ENCODE results near the gene SREBF2. TPM values are rescaled to one million over a fixed set of nuclear protein-coding genes. Genes with fewer than 3 reads are reported as not detected.

SREBF2 gene
- total RNA-seq, 1 donor from 2014 or later = 200 TPM

- Mint-ChIP-seq H3K9me3 (ENCODE audit: unreplicated experiment) (no peaks in the 10 kb centered on the region), H3K27me3 (ENCODE audit: unreplicated experiment) (peaks cover 25% of the 10 kb centered on the region), H3K4me1 (ENCODE audit: unreplicated experiment) (peaks cover 9% of the 10 kb centered on the region), H3K36me3 (ENCODE audit: low read depth, unreplicated experiment) (peaks cover 10% of the 10 kb centered on the region), H3K4me3 (ENCODE audit: unreplicated experiment) (no peak overlapping the region), H3K27ac (ENCODE audit: unreplicated experiment) (peak overlapping the region; percentile 67)
- TF ChIP-seq CTCF (IDR thresholded peaks at IDR 0.05; ENCODE audit: unreplicated experiment) = no peak
- peak; percentile 13 for DNase-seq (ENCODE audit: low spot score)
These were observed 76.6 kb downstream of the SREBF2 start for GRCh38 chr22:41909310-41910049.

- Mint-ChIP-seq H3K36me3 (ENCODE audit: low read depth, unreplicated experiment) (peaks cover 10% of the 10 kb centered on the region), H3K4me1 (ENCODE audit: unreplicated experiment) (peaks cover 9% of the 10 kb centered on the region), H3K4me3 (ENCODE audit: unreplicated experiment) (no peak overlapping the region), H3K27ac (ENCODE audit: unreplicated experiment) (no peak overlapping the region), H3K27me3 (ENCODE audit: unreplicated experiment) (peaks cover 25% of the 10 kb centered on the region), H3K9me3 (ENCODE audit: unreplicated experiment) (no peaks in the 10 kb centered on the region)
- DNase-seq (ENCODE audit: low spot score) = peak; percentile 42
- no peak for TF ChIP-seq CTCF (IDR thresholded peaks at IDR 0.05; ENCODE audit: unreplicated experiment)
These were observed 77.4 kb downstream of the SREBF2 start for GRCh38 chr22:41910050-41911000.

GRCh38 chr22:41911001-41911611 lies 78.2 kb downstream of the SREBF2 start:
- Mint-ChIP-seq H3K4me3 (ENCODE audit: unreplicated experiment) (no peak overlapping the region), H3K27ac (ENCODE audit: unreplicated experiment) (no peak overlapping the region), H3K4me1 (ENCODE audit: unreplicated experiment) (peaks cover 13% of the 10 kb centered on the region), H3K9me3 (ENCODE audit: unreplicated experiment) (no peaks in the 10 kb centered on the region), H3K27me3 (ENCODE audit: unreplicated experiment) (peaks cover 29% of the 10 kb centered on the region), H3K36me3 (ENCODE audit: low read depth, unreplicated experiment) (peaks cover 3% of the 10 kb centered on the region)
- no peak for TF ChIP-seq CTCF (IDR thresholded peaks at IDR 0.05; ENCODE audit: unreplicated experiment)
- DNase-seq (ENCODE audit: low spot score) = no peak

- no peaks in the 10 kb centered on the region for H3K36me3 Mint-ChIP-seq (ENCODE audit: low read depth, unreplicated experiment)
- no peak overlapping the region for H3K4me3 Mint-ChIP-seq (ENCODE audit: unreplicated experiment)
- no peak for TF ChIP-seq CTCF (IDR thresholded peaks at IDR 0.05; ENCODE audit: unreplicated experiment)
- DNase-seq (ENCODE audit: low spot score) = no peak
- peaks cover 22% of the 10 kb centered on the region for H3K4me1 Mint-ChIP-seq (ENCODE audit: unreplicated experiment)
- H3K27ac Mint-ChIP-seq (ENCODE audit: unreplicated experiment) = no peak overlapping the region
- peaks cover 32% of the 10 kb centered on the region for H3K27me3 Mint-ChIP-seq (ENCODE audit: unreplicated experiment)
- H3K9me3 Mint-ChIP-seq (ENCODE audit: unreplicated experiment) = no peaks in the 10 kb centered on the region
These were observed 79.6 kb downstream of the SREBF2 start for GRCh38 chr22:41912338-41913039.

Measured in endothelial cell (in vitro differentiated cells).